Activated T-cell treated with anti-CD3 and anti-CD28 coated beads, Interleukin-2, amount 50 U/mL, for 72 hours (primary cell): ENCODE data around the gene ZNF474. TPM values are rescaled to one million over a fixed set of nuclear protein-coding genes. Genes with fewer than 3 reads are reported as not detected.

ENCODE experiments used
- ATAC-seq, 2 donors: fragments of 150-1000 bp; cut with Tn5 transposase; replicated peaks in 1 of 2; 2 replicates each; pipeline ENCODE4 v1.10.0; 2021; ENCODE audit warnings: moderate library complexity in 2 of 2, mild to moderate bottlenecking in 1 of 2
- DNase-seq, 2 donors: peaks; one replicate each; pipeline ENCODE4 v3.0.0; 2021 to 2022; ENCODE audit warnings: mixed read lengths in 1 of 2
- H3K27ac Mint-ChIP-seq: one replicate; pipeline ENCODE4 v1.8.0; 2022; ENCODE audit warnings: mild to moderate bottlenecking, moderate library complexity, mixed read lengths
- H3K27me3 Mint-ChIP-seq: one replicate; pipeline ENCODE4 v1.8.0; 2022; ENCODE audit warnings: low read depth, mixed read lengths
- H3K36me3 Mint-ChIP-seq, 2 donors: one replicate each; pipeline ENCODE4 v1.8.0; 2022; ENCODE audit warnings: mixed read lengths in 2 of 2, mild to moderate bottlenecking in 1 of 2; ENCODE audit not compliant: insufficient read depth in 2 of 2
- H3K4me1 Mint-ChIP-seq: one replicate; pipeline ENCODE4 v1.8.0; 2022; ENCODE audit warnings: low read depth, mixed read lengths
- H3K4me3 Mint-ChIP-seq, 2 donors: one replicate each; pipeline ENCODE4 v1.8.0; 2022; ENCODE audit warnings: mild to moderate bottlenecking in 2 of 2, mixed read lengths in 2 of 2, moderate library complexity in 2 of 2
- H3K9me3 Mint-ChIP-seq, 2 donors: one replicate each; pipeline ENCODE4 v1.8.0; 2022; ENCODE audit warnings: mixed read lengths in 2 of 2
- total RNA-seq, 2 donors: library from RNA; stranded (reverse); gene quantifications; one replicate each; pipeline ENCODE4 v1.2.3, GENCODE V29; 2022

ZNF474 gene
- total RNA-seq, 2 donors from 2014 or later = 0.12 TPM; not detected in 1

GRCh38 chr5:122202952-122203351, 73.6 kb downstream of the ZNF474 start:
- peaks cover 13% of the 10 kb centered on the region for H3K27me3 Mint-ChIP-seq
- no peaks in the 10 kb centered on the region for H3K4me1 Mint-ChIP-seq
- peaks cover 2 to 3% of the 10 kb centered on the region in 2 donors for H3K9me3 Mint-ChIP-seq
- no peak overlapping the region for H3K4me3 Mint-ChIP-seq
- DNase-seq (no peak), ATAC-seq (no peak)
- H3K27ac Mint-ChIP-seq = no peak overlapping the region
- H3K36me3 Mint-ChIP-seq = peaks cover 0 to 2% of the 10 kb centered on the region in 2 donors

Other genes with a start within 250 kb of the ZNF474 start
- 10 to 100 TPM in 1 of 2 donors, 1 to 10 TPM in 1; 9.3 to 12.2 TPM for gene SRFBP1, start 167.6 kb upstream of the ZNF474 start, total RNA-seq
- not detected for gene LOX, start 51.3 kb upstream of the ZNF474 start, total RNA-seq
- gene SNCAIP, start 182.7 kb downstream of the ZNF474 start, total RNA-seq = not detected